WERI-Rb-1 (cell line): ENCODE measurements around the gene SLC52A3.
"Not testable (repeated sequence)": the region's sequence is repeated elsewhere in the genome, so short reads cannot be mapped to it uniquely, and the experiment has no call there.

Source experiments
- DNase-seq: peaks from one replicate; pipeline ENCODE4 v3.0.0-alpha.2; 2020
- H3K27ac ChIP-seq: fragments of 250-450 bp; sonication (Bioruptor Pico); 2 replicates; pipeline ENCODE4 v1.5.1; 2020; ENCODE audit warnings: mild to moderate bottlenecking, moderate library complexity
- H3K27me3 ChIP-seq: fragments of 250-450 bp; sonication (Bioruptor Pico); 2 replicates; pipeline ENCODE4 v1.5.1; 2021; ENCODE audit warnings: mild to moderate bottlenecking, low read depth, moderate library complexity; ENCODE audit not compliant: insufficient read depth, severe bottlenecking
- H3K36me3 ChIP-seq: fragments of 250-450 bp; sonication (Bioruptor Pico); 2 replicates; pipeline ENCODE4 v1.5.1; 2020; ENCODE audit warnings: mild to moderate bottlenecking, moderate library complexity
- H3K4me3 ChIP-seq: 2 replicates; pipeline ENCODE4 v1.5.1; 2011; ENCODE audit warnings: low read depth, mild to moderate bottlenecking, control low read depth, low read length
- H3K9me3 ChIP-seq: fragments of 250-450 bp; sonication (Bioruptor Pico); 2 replicates; pipeline ENCODE4 v1.5.1; 2021; ENCODE audit warnings: mild to moderate bottlenecking, moderate library complexity; ENCODE audit not compliant: severe bottlenecking
- CTCF ChIP-seq: IDR thresholded peaks from 2 replicates; pipeline ENCODE4 v1.5.1; 2011; ENCODE audit warnings: low read depth, mild to moderate bottlenecking, control low read depth, inconsistent platforms, low read length

The SLC52A3 gene

DNA sequence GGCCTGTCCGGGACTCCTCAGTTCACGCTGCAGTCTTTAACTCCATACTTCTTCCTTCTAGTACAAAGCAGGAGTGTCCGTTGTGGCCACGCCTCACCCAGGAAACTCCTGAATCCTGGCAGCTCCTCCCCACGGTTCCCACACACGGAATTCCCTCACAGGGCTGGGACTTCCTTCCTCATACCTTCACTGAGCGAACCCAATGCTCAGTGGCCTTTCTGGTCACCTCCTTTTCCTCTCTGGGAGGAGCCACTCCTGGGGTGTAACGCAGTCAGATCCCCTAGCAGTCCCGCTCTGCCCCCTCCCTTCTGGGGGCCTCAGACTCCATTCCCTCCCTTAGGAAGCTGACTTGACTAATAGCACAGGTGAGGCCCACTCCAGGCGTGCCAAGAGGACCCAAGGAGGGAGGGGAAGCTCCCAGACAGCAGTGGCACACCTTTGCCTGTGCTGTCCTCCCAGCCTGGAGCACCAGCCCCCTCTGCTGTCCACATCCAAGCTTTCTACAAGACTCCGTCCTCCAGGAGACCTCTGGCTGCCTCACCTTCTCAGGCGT, at the start of gene SLC52A3:
SLC52A3 (minus strand) TSS at position 75 of the 553 bp plus-strand sequence. CDS start 2,726 bp downstream, outside the sequence.
- peak; percentile 65 for DNase-seq
- TF ChIP-seq CTCF: peak; percentile 80
- Histone ChIP-seq H3K36me3 (no peaks in the 10 kb centered on the region), H3K4me3 (no peak within 1 kb of the TSS), H3K27ac (no peak within 1 kb of the TSS), H3K9me3 (peaks cover 5% of the 10 kb centered on the region), H3K27me3 (no peaks in the 10 kb centered on the region)

GRCh38 chr20:815914-816606, 47.8 kb upstream of the SLC52A3 start:
- Histone ChIP-seq H3K27ac (no peak overlapping the region), H3K36me3 (no peaks in the 10 kb centered on the region), H3K27me3 (no peaks in the 10 kb centered on the region), H3K9me3 (no peaks in the 10 kb centered on the region), H3K4me3 (no peak overlapping the region)
- DNase-seq: peak; percentile 68
- TF ChIP-seq CTCF: peak; percentile 97

DNA sequence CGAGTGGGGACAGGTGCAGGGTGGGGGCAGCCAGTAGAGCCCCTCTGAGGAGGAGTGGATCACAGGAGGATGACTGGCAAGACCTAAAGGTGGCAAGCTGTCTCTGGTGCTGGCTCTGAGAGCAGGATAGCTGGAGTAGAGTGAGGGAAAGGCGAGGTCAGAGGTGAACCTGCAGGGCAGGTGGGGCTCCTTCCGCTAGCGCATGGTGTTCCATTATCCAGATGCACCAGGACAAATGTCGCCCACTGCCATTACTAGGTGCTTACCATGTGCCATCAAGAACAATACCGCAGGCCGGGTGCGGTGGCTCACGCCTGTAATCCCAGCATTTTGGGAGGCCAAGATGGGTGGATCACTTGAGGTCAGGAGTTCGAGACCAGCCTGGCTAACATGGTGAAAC, 46.9 kb upstream of the SLC52A3 start:
- Histone ChIP-seq H3K9me3 (no peaks in the 10 kb centered on the region), H3K27me3 (no peaks in the 10 kb centered on the region), H3K4me3 (no peak overlapping the region), H3K36me3 (no peaks in the 10 kb centered on the region), H3K27ac (no peak overlapping the region)
- no peak for DNase-seq
- no peak for TF ChIP-seq CTCF

- DNase-seq: no peak
- no peak for TF ChIP-seq CTCF
- Histone ChIP-seq H3K36me3 (no peaks in the 10 kb centered on the region), H3K27ac (no peak overlapping the region), H3K9me3 (no peaks in the 10 kb centered on the region), H3K27me3 (no peaks in the 10 kb centered on the region), H3K4me3 (no peak overlapping the region)
Observed at GRCh38 chr20:813390-813789, 45.1 kb upstream of the SLC52A3 start.

DNA sequence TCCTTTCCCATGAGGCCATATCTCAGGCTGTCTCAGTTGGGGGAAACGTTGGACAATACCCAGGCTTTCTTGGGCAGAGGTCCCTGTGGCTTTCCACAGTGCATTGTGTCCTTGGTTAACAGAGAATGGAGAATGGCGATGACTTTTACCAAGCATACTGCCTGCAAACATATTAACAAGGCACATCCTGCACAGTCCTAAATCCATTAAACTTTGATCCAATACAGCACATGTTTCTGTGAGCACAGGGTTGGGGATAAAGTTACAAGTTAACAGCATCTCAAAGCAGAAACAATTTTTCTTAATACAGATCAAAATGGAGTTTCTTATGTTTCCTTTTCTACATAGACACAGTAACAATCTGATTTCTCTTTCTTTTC, 44.1 kb upstream of the SLC52A3 start:
- not testable (repeated sequence) for H3K27me3 ChIP-seq, H3K36me3 ChIP-seq, H3K9me3 ChIP-seq, H3K4me3 ChIP-seq, DNase-seq, H3K27ac ChIP-seq

GRCh38 chr20:811776-812434, 43.6 kb upstream of the SLC52A3 start:
- DNase-seq, H3K9me3 ChIP-seq: not testable (repeated sequence)

More at GRCh38 chr20:811776-812434, 43.6 kb upstream of the SLC52A3 start:
- H3K36me3 ChIP-seq, H3K27me3 ChIP-seq, H3K4me3 ChIP-seq, H3K27ac ChIP-seq: not testable (repeated sequence)
